GM21737 (cell line): ENCODE results near the gene CELA2B.

Experiments
- ATAC-seq: cut with Tn5 transposase; IDR thresholded peaks from one replicate; pipeline ENCODE4 v1.9.1; 2021; ENCODE audit warnings: mild to moderate bottlenecking, moderate library complexity; ENCODE audit not compliant: unreplicated experiment

The CELA2B gene

GRCh38 chr1:15524021-15524282 is 48.0 kb downstream of the CELA2B start, which contains the start of gene CASP9:
CASP9 (minus strand) TSS chr1:15524215; CDS start chr1:15524200, 15 bp downstream.
- peak; percentile 3 for ATAC-seq

- peak; percentile 41 for ATAC-seq
These were observed 48.6 kb downstream of the CELA2B start for GRCh38 chr1:15524283-15525049.

GRCh38 chr1:15525050-15526020 is 49.4 kb downstream of the CELA2B start:
- peak; percentile 3 for ATAC-seq

- no peak for ATAC-seq
These were observed 50.2 kb downstream of the CELA2B start for GRCh38 chr1:15526021-15526489.

- peak; percentile 43 for ATAC-seq
These were observed 50.8 kb downstream of the CELA2B start, which contains the start of gene DNAJC16 for GRCh38 chr1:15526490-15527339. DNAJC16 (plus strand) TSS chr1:15526848; CDS start chr1:15529106, 2,258 bp downstream.

- no peak for ATAC-seq
These were observed 55.1 kb downstream of the CELA2B start for GRCh38 chr1:15531003-15531402.

GRCh38 chr1:15531682-15532081 is 55.8 kb downstream of the CELA2B start:
- ATAC-seq: no peak

GRCh38 chr1:15538771-15539170 is 62.9 kb downstream of the CELA2B start:
- no peak for ATAC-seq

GRCh38 chr1:15540186-15540585 is 64.3 kb downstream of the CELA2B start:
- ATAC-seq: no peak
